Adrenal gland (tissue), 12 donors: Measurements from ENCODE around the gene DUOXA1. TPM values are rescaled to one million over a fixed set of nuclear protein-coding genes. Genes with fewer than 3 reads are reported as not detected.

Experiments used
- DNase-seq, 7 donors: peaks; one replicate each; pipeline ENCODE4 v3.0.0-alpha.2; 2019 to 2020
- H3K27ac ChIP-seq, 5 donors: fragments of 200-600 bp; sonication (generic) in 4 of 5; 1 replicate in 3 of 5; 2 replicates in 2 of 5; pipeline versions ENCODE4 v1.5.1 to v1.8.0; 2016 to 2020; ENCODE audit warnings: mild to moderate bottlenecking in 1 of 5
- H3K27me3 ChIP-seq: fragments of 200-600 bp; 2 replicates; pipeline ENCODE4 v1.8.0; 2021
- H3K36me3 ChIP-seq, 2 donors: fragments of 200-600 bp; replicated peaks in 1 of 2; 1 replicate in 1 of 2; 2 replicates in 1 of 2; pipeline versions ENCODE4 v1.5.1 to v1.8.0; 2018 to 2022
- H3K4me1 ChIP-seq, 2 donors: fragments of 200-600 bp; replicated peaks in 1 of 2; 1 replicate in 1 of 2; 2 replicates in 1 of 2; pipeline versions ENCODE4 v1.5.1 to v1.8.0; 2018 to 2021
- H3K4me3 ChIP-seq, 4 donors: fragments of 200-600 bp; sonication (generic) in 3 of 4; one replicate each; pipeline ENCODE4 v1.5.1; 2016 to 2018
- H3K9me3 ChIP-seq, 3 donors: fragments of 200-600 bp; sonication (generic) in 1 of 3; replicated peaks in 1 of 3; 1 replicate in 2 of 3; 2 replicates in 1 of 3; pipeline versions ENCODE4 v1.5.1 to v1.8.0; 2016 to 2021
- CTCF ChIP-seq, 6 experiments: fragments of 450-650 bp in 4 of 6; fragments of 200-600 bp in 2 of 6; sonication (generic) in 1 of 6; IDR thresholded peaks; 1 replicate in 5 of 6; 2 replicates in 1 of 6; pipeline versions ENCODE4 v1.5.1 to v1.8.0; 2016 to 2021; ENCODE audit warnings: antibody characterized with exemption in 6 of 6, mild to moderate bottlenecking in 2 of 6, moderate library complexity in 1 of 6
- POLR2A ChIP-seq, 2 donors: fragments of 450-650 bp; IDR thresholded peaks; one replicate each; pipeline ENCODE4 v1.6.1; 2017; ENCODE audit warnings: antibody characterized with exemption in 2 of 2, mild to moderate bottlenecking in 2 of 2, moderate library complexity in 1 of 2
- WGBS, 4 donors: extraction: QIAGEN DNeasy Blood & Tissue Kit in 2 of 4; methylation state at CpG; one replicate each; pipeline versions ENCODE4 v1.1.5 to v1.1.7; 2013 to 2017; 5-methylcytosine and 5-hydroxymethylcytosine counted together
- intact Hi-C, 2 donors: fragments of 100-400 bp; cut with DNase I; formaldehyde crosslinking; loops; one replicate each; pipeline versions ENCODE4 v1.14.1 to v1.15.0; 2022 to 2023
- polyA plus RNA-seq, 3 donors: library from polyadenylated mRNA; stranded (reverse); fragments of 200-250 nt in 2 of 3; fragments of 350-450 nt in 1 of 3; fragmentation: Illumina TruSeq in 1 of 3; extraction: RNeasy Lipid Tissue Mini Kit (QIAGEN cat#74804) in 1 of 3; gene quantifications; one replicate each; pipeline ENCODE4 v1.2.3, GENCODE V29; 2013 to 2014
- total RNA-seq, 9 donors: library from RNA; depleted of rRNA in 4 of 9; stranded (reverse); fragments of >200 nt in 4 of 9; fragments of 120-200 nt in 1 of 9; fragmentation: NEBNext Ultra II Directional in 1 of 9; extraction: Animal tissue kit (Norgen Biotek cat#: 25700) in 1 of 9; gene quantifications; one replicate each; pipeline versions ENCODE4 v1.1.0 to v1.2.4, GENCODE V29; 2013 to 2023
- donor health status: healthy with polysubstance abuse.
- donor health status: Bipolar disorder and iron deficiency.
- donor health status: DM: yes; HTN: yes; CAD: no.
- donor health status: DM: no; HTN: no; CAD: no.
- donor health status: DM: no; HTN: no; CAD: no.
- donor health status: DM: yes; HTN: yes; CAD: no.

Gene DUOXA1
- total and polyA plus RNA-seq, 12 donors = 0.11 to 21.3 (median 5.2) TPM

- Histone ChIP-seq H3K4me3 (no peak overlapping the region), H3K4me1 (peaks cover 0 to 8% of the 10 kb centered on the region in 2 donors), H3K27me3 (no peaks in the 10 kb centered on the region), H3K27ac (no peak overlapping the region), H3K36me3 (no peaks in the 10 kb centered on the region), H3K9me3 (no peaks in the 10 kb centered on the region)
- intact Hi-C loops = no loop called here
- 97 to 98% (median 98%) methylated on average over 7 to 12 of the region's 12 CpGs for WGBS, 4 donors
- no peak for DNase-seq
- no peak for TF ChIP-seq CTCF (IDR thresholded peaks at IDR 0.05)
- no peak for TF ChIP-seq POLR2A (IDR thresholded peaks at IDR 0.05)
Measured at GRCh38 chr15:45171912-45172311, 42.2 kb upstream of the DUOXA1 start.

GRCh38 chr15:45169608-45170480, 40.2 kb upstream of the DUOXA1 start:
- TF ChIP-seq CTCF (IDR thresholded peaks at IDR 0.05) = no peak
- TF ChIP-seq POLR2A (IDR thresholded peaks at IDR 0.05) = no peak
- DNase-seq = peak in 1 of 7 donors; percentile 67
- Histone ChIP-seq H3K4me1 (peaks cover 6 to 16% of the 10 kb centered on the region in 2 donors), H3K27ac (peak overlapping the region in 2 of 5 donors; percentile 16 to 97), H3K9me3 (no peaks in the 10 kb centered on the region), H3K4me3 (no peak overlapping the region), H3K27me3 (no peaks in the 10 kb centered on the region), H3K36me3 (no peaks in the 10 kb centered on the region)
- intact Hi-C loops = loop anchor here (5.0 to 10.0 kb wide), 4 partner anchors 32 to 235 kb away; a partner anchor contains a TSS
- 62 to 78% (median 71%) methylated on average over 4 of the region's 4 CpGs for WGBS, 4 donors

- peak overlapping the region in 2 of 5 donors; percentile 97 for H3K27ac ChIP-seq
- intact Hi-C loops = loop anchor here (5.0 to 10.0 kb wide), 4 partner anchors 33 to 236 kb away; a partner anchor contains a TSS
- TF ChIP-seq POLR2A (IDR thresholded peaks at IDR 0.05) = no peak
- TF ChIP-seq CTCF (IDR thresholded peaks at IDR 0.05) = no peak
Measured at GRCh38 chr15:45168751-45169551, 39.3 kb upstream of the DUOXA1 start.

GRCh38 chr15:45168286-45168685, 38.6 kb upstream of the DUOXA1 start:
- no peaks in the 10 kb centered on the region for H3K9me3 ChIP-seq
- intact Hi-C loops = loop anchor here (5.0 to 10.0 kb wide), 4 partner anchors 34 to 237 kb away; a partner anchor contains a TSS
- no peaks in the 10 kb centered on the region for H3K36me3 ChIP-seq
- WGBS, 4 donors = 93 to 97% (median 95%) methylated on average over 2 to 4 of the region's 4 CpGs
- peak overlapping the region in 2 of 5 donors; percentile 97 for H3K27ac ChIP-seq
- no peaks in the 10 kb centered on the region for H3K27me3 ChIP-seq
- TF ChIP-seq CTCF (IDR thresholded peaks at IDR 0.05) (no peak), POLR2A (IDR thresholded peaks at IDR 0.05) (no peak)
- H3K4me3 ChIP-seq = no peak overlapping the region
- H3K4me1 ChIP-seq = peaks cover 6 to 16% of the 10 kb centered on the region in 2 donors
- no peak for DNase-seq

More at GRCh38 chr15:45168751-45169551, 39.3 kb upstream of the DUOXA1 start:
- Histone ChIP-seq H3K36me3 (no peaks in the 10 kb centered on the region), H3K4me1 (peaks cover 6 to 16% of the 10 kb centered on the region in 2 donors), H3K9me3 (no peaks in the 10 kb centered on the region), H3K27me3 (no peaks in the 10 kb centered on the region), H3K4me3 (no peak overlapping the region)
- 78 to 88% (median 85%) methylated on average over 7 to 9 of the region's 9 CpGs for WGBS, 4 donors
- DNase-seq = no peak
